CD4-positive, alpha-beta T cell (primary cell): ENCODE results near the gene ZNF117. TPM values are rescaled to one million over a fixed set of nuclear protein-coding genes. Genes with fewer than 3 reads are reported as not detected.
"Not testable (repeated sequence)": the region's sequence is repeated elsewhere in the genome, so short reads cannot be mapped to it uniquely, and the experiment has no call there.

ENCODE experiments used
- ATAC-seq: fragments of 200-7000 bp; cut with Tn5 transposase; one replicate; pipeline ENCODE4 v1.10.0; 2022; ENCODE audit warnings: mild to moderate bottlenecking; ENCODE audit not compliant: poor library complexity
- CTCF ChIA-PET: fragments of 350-600 bp; sonication (Branson Sonifier 250); formaldehyde crosslinking; loops from one replicate; lab custom pipeline; 2021; ENCODE audit warnings: antibody characterized with exemption, inconsistent platforms; lab: Charles Lee
- POLR2A ChIA-PET: fragments of 350-600 bp; sonication (Branson Sonifier 250); formaldehyde crosslinking; loops from one replicate; lab custom pipeline; 2021; ENCODE audit warnings: antibody characterized with exemption, inconsistent platforms; lab: Charles Lee
- DNase-seq, 14 experiments: peaks; one replicate each; pipeline ENCODE4 v3.0.0-alpha.2; 2013 to 2020; ENCODE audit warnings: mixed read lengths in 2 of 14
- H3K27ac ChIP-seq, 2 donors: one replicate each; pipeline versions ENCODE4 v1.5.1 to v1.7.0; 2013; ENCODE audit warnings: low read length in 2 of 2, low read depth in 1 of 2, mild to moderate bottlenecking in 1 of 2
- H3K27me3 ChIP-seq, 2 experiments: 1 replicate in 1 of 2; 2 replicates in 1 of 2; pipeline versions ENCODE4 v1.6.1 to v1.7.0; 2013; ENCODE audit warnings: low read length in 2 of 2, control low read depth in 1 of 2, mild to moderate bottlenecking in 1 of 2, moderate library complexity in 1 of 2; ENCODE audit not compliant: insufficient read depth in 2 of 2, control insufficient read depth in 1 of 2
- H3K36me3 ChIP-seq: one replicate; pipeline ENCODE4 v1.6.1; 2013; ENCODE audit warnings: low read length, control low read depth; ENCODE audit not compliant: insufficient read depth
- H3K4me1 ChIP-seq: one replicate; pipeline ENCODE4 v1.6.1; 2013; ENCODE audit warnings: low read length, control low read depth; ENCODE audit not compliant: insufficient read depth
- H3K4me3 ChIP-seq: one replicate; pipeline ENCODE4 v1.5.1; 2013; ENCODE audit warnings: mild to moderate bottlenecking, low read length, moderate library complexity
- H3K9me3 ChIP-seq, 2 experiments: 1 replicate in 1 of 2; 2 replicates in 1 of 2; pipeline versions ENCODE4 v1.6.1 to v1.7.0; 2013; ENCODE audit warnings: low read length in 2 of 2, mild to moderate bottlenecking in 2 of 2, control low read depth in 1 of 2, moderate library complexity in 1 of 2; ENCODE audit not compliant: control insufficient read depth in 1 of 2, insufficient read depth in 1 of 2
- H3K27ac Mint-ChIP-seq: one replicate; pipeline ENCODE4 v1.8.0; 2020; ENCODE audit warnings: mixed read lengths
- H3K27me3 Mint-ChIP-seq: one replicate; pipeline ENCODE4 v1.8.0; 2021; ENCODE audit warnings: mixed read lengths
- H3K36me3 Mint-ChIP-seq: one replicate; pipeline ENCODE4 v1.8.0; 2021; ENCODE audit warnings: low read depth, mixed read lengths
- H3K4me1 Mint-ChIP-seq: one replicate; pipeline ENCODE4 v1.8.0; 2021; ENCODE audit warnings: low read depth, mixed read lengths
- H3K4me3 Mint-ChIP-seq: one replicate; pipeline ENCODE4 v1.8.0; 2020; ENCODE audit warnings: mild to moderate bottlenecking, mixed read lengths
- H3K9me3 Mint-ChIP-seq: one replicate; pipeline ENCODE4 v1.8.0; 2020; ENCODE audit warnings: mixed read lengths
- CTCF ChIP-seq: fragments of 200-600 bp; IDR thresholded peaks from one replicate; pipeline ENCODE4 v1.8.0; 2022; ENCODE audit warnings: antibody characterized with exemption, mild to moderate bottlenecking
- intact Hi-C, 2 experiments: fragments of 100-400 bp; cut with DNase I in 1 of 2; cut with micrococcal nuclease in 1 of 2; formaldehyde crosslinking; loops; one replicate each; pipeline versions ENCODE4 v1.15.1 to v1.9.0; 2023 to 2025; cut with DNase I, micrococcal nuclease
- total RNA-seq, 174 experiments: library from RNA in 2 of 174; stranded (reverse) in 2 of 174; gene quantifications; one replicate each; pipeline ENCODE4 v1.2.3 and lab custom pipeline; 2021 to 2026

ZNF117 gene
- total RNA-seq, 2 experiments from 2014 or later = 1.9 to 2.2 TPM

DNA sequence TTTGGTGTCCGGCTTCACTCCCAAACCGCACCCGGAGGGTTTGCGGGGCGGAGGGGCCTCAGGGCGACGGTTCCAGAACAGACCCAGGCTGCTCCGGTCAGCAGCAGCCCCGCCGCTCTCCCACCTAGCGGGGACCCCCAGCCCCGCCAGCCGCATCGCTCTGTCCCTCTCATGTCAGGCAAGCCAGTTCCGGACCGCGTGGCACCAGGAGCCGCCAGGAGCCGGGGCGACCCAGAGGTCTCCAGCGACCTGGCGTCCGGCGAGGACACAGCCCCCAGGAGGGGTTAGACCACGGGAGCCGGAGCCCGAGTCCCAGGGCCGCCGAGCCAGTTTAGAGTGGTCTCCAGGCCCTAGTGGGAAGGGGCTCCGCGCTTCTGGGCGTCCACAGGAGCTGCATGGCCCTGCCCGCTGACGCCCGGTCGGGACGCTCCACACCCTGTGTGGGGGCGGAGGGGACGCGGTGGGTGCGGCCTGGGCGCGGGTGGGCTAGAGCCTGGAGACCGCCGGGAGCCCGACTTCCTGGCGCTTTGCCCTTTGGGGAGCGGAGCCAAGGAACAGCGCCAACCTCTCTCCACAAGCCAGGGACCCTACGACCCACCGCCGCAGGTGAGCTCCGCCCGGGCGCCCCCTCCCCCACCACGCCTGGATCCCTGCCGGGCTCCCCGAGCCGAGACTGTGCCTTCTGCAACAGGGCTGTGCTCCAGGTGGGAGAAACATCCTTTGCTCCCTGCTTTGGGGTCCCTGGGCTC is 43.4 kb downstream of the ZNF117 start:
- no peak for ATAC-seq
- CTCF ChIA-PET = no interaction called here
- POLR2A ChIA-PET = no interaction called here
- Histone ChIP-seq H3K27ac (no peak overlapping the region), H3K27me3 (peaks cover 40 to 56% of the 10 kb centered on the region in 2 experiments), H3K4me3 (no peak overlapping the region), H3K4me1 (peaks cover 13% of the 10 kb centered on the region), H3K9me3 (peaks cover 0 to 22% of the 10 kb centered on the region in 2 experiments), H3K36me3 (no peaks in the 10 kb centered on the region)
- Mint-ChIP-seq H3K27me3 (peaks cover 65% of the 10 kb centered on the region), H3K36me3 (no peaks in the 10 kb centered on the region), H3K4me1 (peaks cover 5% of the 10 kb centered on the region), H3K4me3 (no peak overlapping the region), H3K9me3 (no peaks in the 10 kb centered on the region), H3K27ac (no peak overlapping the region)
- no peak for DNase-seq
- intact Hi-C loops = no loop called here
- TF ChIP-seq CTCF = no peak

DNA sequence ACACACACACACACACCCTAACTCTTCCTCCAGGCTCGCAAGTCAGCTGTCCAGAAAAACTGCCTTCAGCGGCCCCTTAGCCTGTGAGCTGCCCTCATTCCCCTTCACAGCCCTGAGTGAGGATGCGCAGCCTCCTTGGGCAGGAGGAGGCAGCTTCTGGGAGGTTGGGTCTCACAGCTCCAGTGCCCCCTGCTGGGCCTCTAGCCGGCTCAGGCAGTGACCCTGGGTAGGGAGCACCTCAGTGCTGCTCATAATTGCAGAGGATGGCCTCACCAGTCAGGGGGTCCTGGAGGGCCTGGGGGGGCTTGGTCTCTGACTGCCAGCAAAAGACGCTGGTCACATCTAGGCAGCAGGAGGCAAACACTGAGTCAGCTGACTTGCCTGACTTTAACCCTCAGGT is 44.1 kb downstream of the ZNF117 start:
- Histone ChIP-seq H3K4me1 (peaks cover 13% of the 10 kb centered on the region), H3K9me3 (peaks cover 0 to 24% of the 10 kb centered on the region in 2 experiments), H3K27me3 (peaks cover 42 to 56% of the 10 kb centered on the region in 2 experiments), H3K4me3 (no peak overlapping the region), H3K27ac (no peak overlapping the region), H3K36me3 (no peaks in the 10 kb centered on the region)
- Mint-ChIP-seq H3K36me3 (no peaks in the 10 kb centered on the region), H3K27ac (no peak overlapping the region), H3K4me3 (no peak overlapping the region), H3K9me3 (no peaks in the 10 kb centered on the region), H3K4me1 (peaks cover 5% of the 10 kb centered on the region), H3K27me3 (peaks cover 65% of the 10 kb centered on the region)
- POLR2A ChIA-PET = no interaction called here
- TF ChIP-seq CTCF = no peak
- ATAC-seq = no peak
- DNase-seq = peak in 4 of 14 experiments; percentile 10 to 29 (median 13)
- intact Hi-C loops = no loop called here
- CTCF ChIA-PET = no interaction called here

DNA sequence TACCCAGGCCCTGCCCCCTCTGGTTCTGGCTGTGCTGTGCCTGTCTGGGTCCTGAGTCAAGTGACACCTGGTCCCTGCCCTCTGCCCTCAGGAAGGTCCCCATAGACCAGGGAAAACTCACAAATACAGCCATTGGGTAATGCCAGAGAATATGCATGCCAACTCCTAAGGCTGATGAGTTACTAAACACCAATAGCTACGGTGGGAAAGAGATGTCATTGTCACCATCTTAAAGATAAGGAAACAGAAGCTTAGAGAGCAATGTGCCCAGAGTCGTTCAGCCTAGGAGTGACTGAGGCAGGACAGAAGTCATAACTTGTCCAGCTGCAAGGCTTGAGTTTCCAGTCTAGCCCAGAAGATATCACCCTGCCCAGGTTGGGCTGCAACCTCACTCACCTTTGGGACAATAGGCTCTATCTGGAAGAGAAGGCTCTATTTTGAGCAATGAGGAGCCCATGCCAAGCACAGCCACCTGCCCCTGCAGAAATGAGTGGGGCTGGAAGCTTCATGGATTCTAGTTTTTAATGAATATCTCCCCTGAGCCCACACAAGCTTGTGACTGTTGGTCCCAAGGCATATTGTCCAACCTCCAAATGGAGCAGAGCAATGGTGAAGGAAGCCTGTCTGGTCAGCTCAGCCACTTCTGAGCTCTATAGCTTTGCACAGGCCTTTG is 45.2 kb downstream of the ZNF117 start:
- Mint-ChIP-seq H3K4me3 (no peak overlapping the region), H3K36me3 (no peaks in the 10 kb centered on the region), H3K4me1 (peaks cover 5% of the 10 kb centered on the region), H3K27ac (no peak overlapping the region), H3K27me3 (peaks cover 58% of the 10 kb centered on the region), H3K9me3 (no peaks in the 10 kb centered on the region)
- ChIA-PET CTCF (no interaction called here), POLR2A (no interaction called here)
- no peak for TF ChIP-seq CTCF
- Histone ChIP-seq H3K36me3 (no peaks in the 10 kb centered on the region), H3K27ac (no peak overlapping the region), H3K9me3 (peaks cover 0 to 24% of the 10 kb centered on the region in 2 experiments), H3K27me3 (peaks cover 38 to 56% of the 10 kb centered on the region in 2 experiments), H3K4me1 (peaks cover 13% of the 10 kb centered on the region), H3K4me3 (no peak overlapping the region)
- ATAC-seq (no peak), DNase-seq (no peak)
- intact Hi-C loops = no loop called here

DNA sequence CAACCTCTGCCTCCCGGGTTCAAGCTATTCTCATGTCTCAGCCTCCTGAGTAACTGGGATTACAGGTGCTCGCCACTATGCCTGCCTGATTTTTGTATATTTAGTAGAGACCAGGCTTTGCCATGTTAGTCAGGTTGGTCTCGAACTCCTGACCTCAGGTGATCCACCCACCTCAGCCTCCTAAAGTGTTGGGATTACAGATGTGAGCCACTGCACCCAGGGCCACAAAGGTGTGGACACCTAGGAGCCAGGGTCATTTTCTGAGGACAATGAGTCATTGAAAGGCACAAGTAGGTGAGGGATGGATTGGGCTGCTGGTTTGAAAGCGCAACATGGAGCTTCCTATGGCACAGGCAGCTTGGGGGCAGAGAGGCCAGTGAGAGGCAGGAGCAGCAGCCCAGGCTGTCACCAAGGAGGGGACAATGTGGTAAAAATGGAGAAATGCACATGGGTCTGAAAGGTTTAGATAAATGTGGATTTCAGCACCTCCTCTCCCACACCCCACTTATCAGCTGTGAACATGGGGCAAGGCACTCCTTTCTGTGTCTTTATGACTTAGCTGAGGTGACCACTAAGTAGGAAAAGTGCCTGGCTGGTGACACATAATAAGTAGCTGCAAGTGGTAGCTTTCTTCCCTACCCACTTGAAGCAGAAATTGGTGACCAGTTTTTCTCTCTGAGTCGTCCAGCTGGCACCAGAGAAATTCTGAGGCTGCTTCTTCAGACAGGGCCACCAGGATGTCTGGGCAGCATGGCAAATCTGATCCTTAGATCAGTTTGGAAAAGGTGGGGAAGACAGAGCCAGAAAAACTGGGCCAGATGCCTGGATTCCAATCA is 46.0 kb downstream of the ZNF117 start:
- H3K36me3 ChIP-seq, H3K27ac ChIP-seq, H3K4me1 Mint-ChIP-seq, H3K27ac Mint-ChIP-seq, CTCF ChIA-PET, ATAC-seq, H3K4me3 Mint-ChIP-seq, DNase-seq, POLR2A ChIA-PET, intact Hi-C loops, H3K36me3 Mint-ChIP-seq, H3K4me3 ChIP-seq, H3K9me3 Mint-ChIP-seq: not testable (repeated sequence)
- H3K27me3 ChIP-seq = peaks cover 38 to 54% of the 10 kb centered on the region in 2 experiments
- peaks cover 13% of the 10 kb centered on the region for H3K4me1 ChIP-seq
- peaks cover 0 to 26% of the 10 kb centered on the region in 2 experiments for H3K9me3 ChIP-seq
- H3K27me3 Mint-ChIP-seq = peaks cover 51% of the 10 kb centered on the region
